Measurements from ENCODE around the gene EIF2D.

DNA sequence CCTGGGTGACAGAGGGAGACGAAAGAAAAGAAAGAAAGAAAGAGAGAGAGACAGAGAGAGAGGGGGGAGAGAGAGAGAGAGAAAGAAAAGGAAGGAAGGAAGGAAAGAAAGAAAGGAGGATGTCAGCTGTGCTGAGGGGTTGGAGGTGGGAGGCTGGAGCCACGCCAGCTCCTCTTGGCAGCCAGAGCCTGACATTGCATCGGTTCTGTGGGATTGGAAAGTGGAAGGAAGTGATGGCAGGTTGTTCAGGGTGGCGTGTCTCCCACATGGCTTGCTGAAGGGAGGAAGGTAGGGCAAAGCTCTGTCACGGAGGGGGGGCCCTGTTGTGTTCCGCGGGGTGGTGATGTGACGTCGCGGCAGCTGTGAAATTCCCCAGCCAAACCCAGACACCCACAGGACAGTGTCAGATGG lies 30.7 kb downstream of the EIF2D start:
- TF ChIP-seq MYC (IDR thresholded peaks at IDR 0.05; ENCODE audit: borderline replicate concordance, low read length) (no peak), POLR2AphosphoS2 (conservative IDR thresholded peaks at IDR 0.05; ENCODE audit: low read length) (no peak), HDAC2 (IDR thresholded peaks at IDR 0.05) (no peak), CHD4 (IDR thresholded peaks at IDR 0.05; ENCODE audit: borderline replicate concordance) (no peak)
- TF ChIP-seq, protein P1, sequence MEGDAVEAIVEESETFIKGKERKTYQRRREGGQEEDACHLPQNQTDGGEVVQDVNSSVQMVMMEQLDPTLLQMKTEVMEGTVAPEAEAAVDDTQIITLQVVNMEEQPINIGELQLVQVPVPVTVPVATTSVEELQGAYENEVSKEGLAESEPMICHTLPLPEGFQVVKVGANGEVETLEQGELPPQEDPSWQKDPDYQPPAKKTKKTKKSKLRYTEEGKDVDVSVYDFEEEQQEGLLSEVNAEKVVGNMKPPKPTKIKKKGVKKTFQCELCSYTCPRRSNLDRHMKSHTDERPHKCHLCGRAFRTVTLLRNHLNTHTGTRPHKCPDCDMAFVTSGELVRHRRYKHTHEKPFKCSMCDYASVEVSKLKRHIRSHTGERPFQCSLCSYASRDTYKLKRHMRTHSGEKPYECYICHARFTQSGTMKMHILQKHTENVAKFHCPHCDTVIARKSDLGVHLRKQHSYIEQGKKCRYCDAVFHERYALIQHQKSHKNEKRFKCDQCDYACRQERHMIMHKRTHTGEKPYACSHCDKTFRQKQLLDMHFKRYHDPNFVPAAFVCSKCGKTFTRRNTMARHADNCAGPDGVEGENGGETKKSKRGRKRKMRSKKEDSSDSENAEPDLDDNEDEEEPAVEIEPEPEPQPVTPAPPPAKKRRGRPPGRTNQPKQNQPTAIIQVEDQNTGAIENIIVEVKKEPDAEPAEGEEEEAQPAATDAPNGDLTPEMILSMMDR (IDR thresholded peaks at IDR 0.05): no peak
